Endodermal cell (in vitro differentiated cells): ENCODE data around the gene PTPRE. TPM values are rescaled to one million over a fixed set of nuclear protein-coding genes. Genes with fewer than 3 reads are reported as not detected.

ENCODE experiments used
- DNase-seq: peaks from one replicate; pipeline ENCODE4 v3.0.0-alpha.2; 2017
- H3K27ac ChIP-seq: 2 replicates; pipeline ENCODE4 v1.5.1; 2013; ENCODE audit warnings: mild to moderate bottlenecking, low read depth, low read length, moderate library complexity
- H3K27me3 ChIP-seq: 2 replicates; pipeline ENCODE4 v1.6.1; 2013; ENCODE audit warnings: mild to moderate bottlenecking, low read length, moderate library complexity; ENCODE audit not compliant: insufficient read depth, control insufficient read depth, poor library complexity, severe bottlenecking
- H3K36me3 ChIP-seq: 2 replicates; pipeline ENCODE4 v1.7.0; 2013; ENCODE audit warnings: mild to moderate bottlenecking, low read length, moderate library complexity; ENCODE audit not compliant: control insufficient read depth, insufficient read depth
- H3K4me1 ChIP-seq: one replicate; pipeline ENCODE4 v1.7.0; 2013; ENCODE audit warnings: low read length; ENCODE audit not compliant: control insufficient read depth, insufficient read depth
- H3K4me3 ChIP-seq: 2 replicates; pipeline ENCODE4 v1.5.1; 2013; ENCODE audit warnings: mild to moderate bottlenecking, low read length, moderate library complexity
- H3K9ac ChIP-seq: 2 replicates; pipeline ENCODE4 v1.6.1; 2013; ENCODE audit warnings: mild to moderate bottlenecking, low read length, moderate library complexity; ENCODE audit not compliant: poor library complexity, severe bottlenecking; ENCODE audit errors: extremely low read depth
- H3K9me3 ChIP-seq: 2 replicates; pipeline ENCODE4 v1.6.1; 2013; ENCODE audit warnings: mild to moderate bottlenecking, low read length, moderate library complexity; ENCODE audit not compliant: control insufficient read depth
- H3K27ac Mint-ChIP-seq: 2 replicates; pipeline ENCODE4 v1.8.0; 2020; ENCODE audit warnings: mixed read lengths
- H3K27me3 Mint-ChIP-seq: 2 replicates; pipeline ENCODE4 v1.8.0; 2021; ENCODE audit warnings: mild to moderate bottlenecking, mixed read lengths; ENCODE audit not compliant: insufficient read depth
- H3K36me3 Mint-ChIP-seq: 2 replicates; pipeline ENCODE4 v1.8.0; 2020; ENCODE audit warnings: low read depth, mixed read lengths
- H3K4me1 Mint-ChIP-seq: 2 replicates; pipeline ENCODE4 v1.8.0; 2020; ENCODE audit warnings: mixed read lengths
- H3K4me3 Mint-ChIP-seq: 2 replicates; pipeline ENCODE4 v1.8.0; 2020; ENCODE audit warnings: mild to moderate bottlenecking, moderate library complexity, mixed read lengths
- H3K9me3 Mint-ChIP-seq: 2 replicates; pipeline ENCODE4 v1.8.0; 2020; ENCODE audit warnings: mild to moderate bottlenecking, mixed read lengths
- WGBS, 2 experiments: methylation state at CpG; one replicate each; pipeline versions ENCODE4 v1.1.5 to v1.1.7; 2013; ENCODE audit warnings: missing lambda C conversion rate in 2 of 2, mixed read lengths in 1 of 2; ENCODE audit not compliant: insufficient coverage in 1 of 2, insufficient read length in 1 of 2; 5-methylcytosine and 5-hydroxymethylcytosine counted together
- total RNA-seq, 2 donors: library from RNA; stranded (reverse); fragmentation: NEBNext Ultra II Directional in 1 of 2; extraction: Animal tissue kit (Norgen Biotek cat#: 25700) in 1 of 2; gene quantifications; 2 replicates in 1 of 2; 3 replicates in 1 of 2; pipeline ENCODE4 v1.2.1, GENCODE V29; 2021
- TF ChIP-seq, protein P1 (sequence below): fragments of 200-600 bp; sonication (generic); conservative IDR thresholded peaks from 2 replicates; pipeline ENCODE4 v1.5.0; 2021; ENCODE audit warnings: antibody characterized with exemption, mild to moderate bottlenecking

The PTPRE gene
- total RNA-seq, 2 donors from 2014 or later = 0.75 to 3.0 TPM

DNA sequence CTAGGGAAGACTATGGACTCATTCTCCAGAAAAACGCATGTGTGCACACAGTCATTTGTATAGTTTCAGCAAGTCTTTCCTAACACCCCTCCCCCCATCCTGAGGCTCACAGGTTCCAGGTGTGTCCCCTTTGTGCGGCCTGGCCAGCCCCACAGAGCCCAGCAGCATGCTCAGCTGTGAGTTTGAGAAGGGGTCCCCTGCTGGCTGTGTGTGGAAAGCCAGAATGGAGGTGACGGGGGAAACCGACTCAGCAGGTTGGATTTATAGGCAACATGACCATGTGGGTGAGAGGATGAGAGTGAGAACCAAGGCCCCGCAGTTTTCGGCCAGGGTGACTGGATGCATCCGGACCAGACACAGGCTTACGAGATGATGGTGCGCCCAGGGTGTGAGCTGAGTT lies 9.9 kb downstream of the PTPRE start:
- H3K9me3 ChIP-seq = no peaks in the 10 kb centered on the region
- H3K27ac Mint-ChIP-seq = no peak overlapping the region
- DNase-seq = peak; percentile 69
- no peak overlapping the region for H3K27ac ChIP-seq
- no peaks in the 10 kb centered on the region for H3K4me1 ChIP-seq
- H3K9me3 Mint-ChIP-seq = no peaks in the 10 kb centered on the region
- H3K36me3 ChIP-seq = no peaks in the 10 kb centered on the region
- peaks cover 6% of the 10 kb centered on the region for H3K4me1 Mint-ChIP-seq
- no peak overlapping the region for H3K4me3 ChIP-seq
- no peak overlapping the region for H3K4me3 Mint-ChIP-seq
- WGBS, 2 experiments = 89 to 92% methylated on average over 8 to 9 of the region's 9 CpGs
- TF ChIP-seq, protein P1, sequence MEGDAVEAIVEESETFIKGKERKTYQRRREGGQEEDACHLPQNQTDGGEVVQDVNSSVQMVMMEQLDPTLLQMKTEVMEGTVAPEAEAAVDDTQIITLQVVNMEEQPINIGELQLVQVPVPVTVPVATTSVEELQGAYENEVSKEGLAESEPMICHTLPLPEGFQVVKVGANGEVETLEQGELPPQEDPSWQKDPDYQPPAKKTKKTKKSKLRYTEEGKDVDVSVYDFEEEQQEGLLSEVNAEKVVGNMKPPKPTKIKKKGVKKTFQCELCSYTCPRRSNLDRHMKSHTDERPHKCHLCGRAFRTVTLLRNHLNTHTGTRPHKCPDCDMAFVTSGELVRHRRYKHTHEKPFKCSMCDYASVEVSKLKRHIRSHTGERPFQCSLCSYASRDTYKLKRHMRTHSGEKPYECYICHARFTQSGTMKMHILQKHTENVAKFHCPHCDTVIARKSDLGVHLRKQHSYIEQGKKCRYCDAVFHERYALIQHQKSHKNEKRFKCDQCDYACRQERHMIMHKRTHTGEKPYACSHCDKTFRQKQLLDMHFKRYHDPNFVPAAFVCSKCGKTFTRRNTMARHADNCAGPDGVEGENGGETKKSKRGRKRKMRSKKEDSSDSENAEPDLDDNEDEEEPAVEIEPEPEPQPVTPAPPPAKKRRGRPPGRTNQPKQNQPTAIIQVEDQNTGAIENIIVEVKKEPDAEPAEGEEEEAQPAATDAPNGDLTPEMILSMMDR = peak; percentile 60
- peaks cover 6% of the 10 kb centered on the region for H3K27me3 Mint-ChIP-seq
- H3K27me3 ChIP-seq = no peaks in the 10 kb centered on the region
- no peaks in the 10 kb centered on the region for H3K36me3 Mint-ChIP-seq
- H3K9ac ChIP-seq = no peak overlapping the region

DNA sequence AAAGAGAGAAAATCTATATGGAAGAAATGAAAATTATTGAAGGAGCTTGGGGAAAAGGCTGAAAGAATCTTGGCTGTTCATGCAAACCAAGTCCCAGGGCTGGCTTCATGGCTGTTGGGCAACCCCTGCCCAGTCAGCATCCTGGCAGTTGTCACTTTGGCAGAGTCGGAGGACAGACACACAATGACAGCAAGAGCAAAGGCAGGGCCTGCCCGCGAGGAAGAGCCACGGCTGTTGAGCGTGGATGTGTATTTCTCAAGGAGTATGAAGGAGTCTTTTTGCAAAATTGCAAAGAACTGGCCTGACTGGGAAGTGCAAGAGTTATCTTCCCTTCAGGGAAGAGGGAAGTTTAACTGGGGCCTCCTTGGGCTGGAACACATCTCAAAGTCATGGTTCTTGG lies 11.7 kb downstream of the PTPRE start:
- Mint-ChIP-seq H3K27ac (no peak overlapping the region), H3K4me1 (peaks cover 6% of the 10 kb centered on the region), H3K27me3 (peaks cover 9% of the 10 kb centered on the region), H3K9me3 (no peaks in the 10 kb centered on the region), H3K36me3 (no peaks in the 10 kb centered on the region), H3K4me3 (no peak overlapping the region)
- Histone ChIP-seq H3K36me3 (no peaks in the 10 kb centered on the region), H3K9me3 (no peaks in the 10 kb centered on the region), H3K4me1 (no peaks in the 10 kb centered on the region), H3K27ac (no peak overlapping the region), H3K27me3 (no peaks in the 10 kb centered on the region), H3K9ac (no peak overlapping the region), H3K4me3 (no peak overlapping the region)
- DNase-seq = no peak
- TF ChIP-seq, protein P1 = no peak
- whole genome bisulfite sequencing, 2 experiments = 96 to 97% methylated on average over 4 to 5 of the region's 5 CpGs

DNA sequence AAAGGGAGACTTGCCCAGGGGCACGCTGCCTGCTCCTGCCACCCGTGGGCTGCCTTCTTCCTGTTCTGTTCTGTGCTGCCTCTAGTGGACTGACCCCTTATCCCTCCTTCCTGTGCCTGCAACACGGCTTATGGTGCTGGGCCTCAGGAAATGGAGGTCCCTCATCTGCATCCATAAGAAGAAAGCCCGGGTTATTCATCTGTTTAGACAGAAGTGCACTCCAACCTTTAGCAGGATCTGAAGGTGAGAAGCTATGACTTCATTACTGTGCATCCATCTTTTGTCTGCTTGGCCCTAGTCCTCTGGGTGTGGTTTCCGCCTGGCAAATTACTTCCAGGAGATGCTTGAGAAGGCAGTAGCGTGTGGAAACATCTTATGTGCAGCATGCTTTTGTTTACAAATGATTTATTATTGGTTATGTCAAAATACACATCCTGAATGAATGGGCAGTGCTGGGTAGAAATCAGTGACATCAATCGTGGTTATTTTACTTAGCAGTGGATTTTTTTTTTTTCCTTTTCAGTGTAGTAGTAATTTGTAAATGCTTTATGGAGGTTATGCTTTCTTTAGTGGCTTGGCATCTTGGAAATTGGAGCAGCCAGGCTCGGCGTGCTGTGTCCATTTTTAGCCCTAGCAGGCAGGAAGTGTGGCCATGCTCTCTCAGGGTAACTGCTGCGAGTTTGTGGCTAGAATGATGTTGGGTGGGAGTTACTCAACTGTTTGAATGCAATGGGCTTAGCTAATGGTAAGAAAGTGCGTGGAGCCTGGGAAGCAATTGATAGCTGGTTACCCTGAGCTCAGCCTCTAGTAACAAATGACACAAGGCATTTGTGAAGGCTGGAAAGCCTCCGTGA lies 12.7 kb downstream of the PTPRE start:
- H3K4me1 ChIP-seq = no peaks in the 10 kb centered on the region
- H3K4me1 Mint-ChIP-seq = peaks cover 1% of the 10 kb centered on the region
- no peak overlapping the region for H3K4me3 Mint-ChIP-seq
- H3K9ac ChIP-seq = no peak overlapping the region
- H3K27me3 Mint-ChIP-seq = peaks cover 14% of the 10 kb centered on the region
- no peaks in the 10 kb centered on the region for H3K36me3 ChIP-seq
- 86% methylated on average over 8 to 12 of the region's 12 CpGs for WGBS, 2 experiments
- no peaks in the 10 kb centered on the region for H3K27me3 ChIP-seq
- no peak overlapping the region for H3K27ac ChIP-seq
- no peak overlapping the region for H3K4me3 ChIP-seq
- TF ChIP-seq, protein P1 = peak; percentile 68
- peak; percentile 70 for DNase-seq
- H3K9me3 Mint-ChIP-seq = no peaks in the 10 kb centered on the region
- no peak overlapping the region for H3K27ac Mint-ChIP-seq
- H3K9me3 ChIP-seq = no peaks in the 10 kb centered on the region
- no peaks in the 10 kb centered on the region for H3K36me3 Mint-ChIP-seq
